WERI-Rb-1 (cell line): ENCODE results near the gene CUL4A.

Experiments used
- DNase-seq: peaks from one replicate; pipeline ENCODE4 v3.0.0-alpha.2; 2020
- H3K27ac ChIP-seq: fragments of 250-450 bp; sonication (Bioruptor Pico); 2 replicates; pipeline ENCODE4 v1.5.1; 2020; ENCODE audit warnings: mild to moderate bottlenecking, moderate library complexity
- H3K27me3 ChIP-seq: fragments of 250-450 bp; sonication (Bioruptor Pico); 2 replicates; pipeline ENCODE4 v1.5.1; 2021; ENCODE audit warnings: mild to moderate bottlenecking, low read depth, moderate library complexity; ENCODE audit not compliant: insufficient read depth, severe bottlenecking
- H3K36me3 ChIP-seq: fragments of 250-450 bp; sonication (Bioruptor Pico); 2 replicates; pipeline ENCODE4 v1.5.1; 2020; ENCODE audit warnings: mild to moderate bottlenecking, moderate library complexity
- H3K4me3 ChIP-seq: 2 replicates; pipeline ENCODE4 v1.5.1; 2011; ENCODE audit warnings: low read depth, mild to moderate bottlenecking, control low read depth, low read length
- H3K9me3 ChIP-seq: fragments of 250-450 bp; sonication (Bioruptor Pico); 2 replicates; pipeline ENCODE4 v1.5.1; 2021; ENCODE audit warnings: mild to moderate bottlenecking, moderate library complexity; ENCODE audit not compliant: severe bottlenecking
- TF ChIP-seq, protein P1 (sequence below): IDR thresholded peaks from 2 replicates; pipeline ENCODE4 v1.5.1; 2011; ENCODE audit warnings: low read depth, mild to moderate bottlenecking, control low read depth, inconsistent platforms, low read length

The CUL4A gene

DNA sequence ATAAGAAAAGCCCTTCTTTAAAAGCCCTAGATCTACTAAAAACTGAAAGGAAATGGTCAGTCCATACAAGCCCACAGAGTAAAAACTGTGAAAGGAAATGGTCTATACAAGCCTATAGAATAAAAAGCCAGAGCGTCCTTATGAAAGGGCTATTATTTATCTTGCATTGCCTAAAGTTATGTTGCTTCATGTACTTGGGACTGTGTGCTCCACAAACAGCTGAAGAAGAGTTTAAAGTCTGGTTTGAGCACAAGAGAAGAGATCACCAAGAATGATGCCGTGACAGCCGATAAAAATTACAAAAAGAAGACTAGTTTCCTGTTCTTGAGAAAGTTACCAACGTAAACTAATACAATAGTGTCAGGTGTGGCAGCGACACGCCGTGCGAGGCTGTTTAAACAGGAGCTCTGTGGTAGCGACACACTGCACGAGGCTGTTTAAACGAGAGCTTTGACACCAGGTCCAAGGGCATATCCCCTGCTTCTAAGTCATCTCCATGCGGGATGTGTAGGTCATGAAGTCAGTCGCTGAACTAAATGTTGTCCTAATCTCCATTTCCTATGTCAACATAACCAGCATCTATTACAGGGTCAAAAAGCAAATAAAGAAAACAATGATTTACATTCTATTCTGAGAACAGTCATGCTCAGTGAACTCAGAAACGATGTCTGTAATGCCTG is 25.8 kb upstream of the CUL4A start:
- no peaks in the 10 kb centered on the region for H3K27me3 ChIP-seq
- no peak for DNase-seq
- TF ChIP-seq, protein P1, sequence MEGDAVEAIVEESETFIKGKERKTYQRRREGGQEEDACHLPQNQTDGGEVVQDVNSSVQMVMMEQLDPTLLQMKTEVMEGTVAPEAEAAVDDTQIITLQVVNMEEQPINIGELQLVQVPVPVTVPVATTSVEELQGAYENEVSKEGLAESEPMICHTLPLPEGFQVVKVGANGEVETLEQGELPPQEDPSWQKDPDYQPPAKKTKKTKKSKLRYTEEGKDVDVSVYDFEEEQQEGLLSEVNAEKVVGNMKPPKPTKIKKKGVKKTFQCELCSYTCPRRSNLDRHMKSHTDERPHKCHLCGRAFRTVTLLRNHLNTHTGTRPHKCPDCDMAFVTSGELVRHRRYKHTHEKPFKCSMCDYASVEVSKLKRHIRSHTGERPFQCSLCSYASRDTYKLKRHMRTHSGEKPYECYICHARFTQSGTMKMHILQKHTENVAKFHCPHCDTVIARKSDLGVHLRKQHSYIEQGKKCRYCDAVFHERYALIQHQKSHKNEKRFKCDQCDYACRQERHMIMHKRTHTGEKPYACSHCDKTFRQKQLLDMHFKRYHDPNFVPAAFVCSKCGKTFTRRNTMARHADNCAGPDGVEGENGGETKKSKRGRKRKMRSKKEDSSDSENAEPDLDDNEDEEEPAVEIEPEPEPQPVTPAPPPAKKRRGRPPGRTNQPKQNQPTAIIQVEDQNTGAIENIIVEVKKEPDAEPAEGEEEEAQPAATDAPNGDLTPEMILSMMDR, result no peak
- H3K27ac ChIP-seq, result no peak overlapping the region
- H3K4me3 ChIP-seq, result no peak overlapping the region
- H3K36me3 ChIP-seq, result peaks cover 90% of the 10 kb centered on the region
- no peaks in the 10 kb centered on the region for H3K9me3 ChIP-seq

DNA sequence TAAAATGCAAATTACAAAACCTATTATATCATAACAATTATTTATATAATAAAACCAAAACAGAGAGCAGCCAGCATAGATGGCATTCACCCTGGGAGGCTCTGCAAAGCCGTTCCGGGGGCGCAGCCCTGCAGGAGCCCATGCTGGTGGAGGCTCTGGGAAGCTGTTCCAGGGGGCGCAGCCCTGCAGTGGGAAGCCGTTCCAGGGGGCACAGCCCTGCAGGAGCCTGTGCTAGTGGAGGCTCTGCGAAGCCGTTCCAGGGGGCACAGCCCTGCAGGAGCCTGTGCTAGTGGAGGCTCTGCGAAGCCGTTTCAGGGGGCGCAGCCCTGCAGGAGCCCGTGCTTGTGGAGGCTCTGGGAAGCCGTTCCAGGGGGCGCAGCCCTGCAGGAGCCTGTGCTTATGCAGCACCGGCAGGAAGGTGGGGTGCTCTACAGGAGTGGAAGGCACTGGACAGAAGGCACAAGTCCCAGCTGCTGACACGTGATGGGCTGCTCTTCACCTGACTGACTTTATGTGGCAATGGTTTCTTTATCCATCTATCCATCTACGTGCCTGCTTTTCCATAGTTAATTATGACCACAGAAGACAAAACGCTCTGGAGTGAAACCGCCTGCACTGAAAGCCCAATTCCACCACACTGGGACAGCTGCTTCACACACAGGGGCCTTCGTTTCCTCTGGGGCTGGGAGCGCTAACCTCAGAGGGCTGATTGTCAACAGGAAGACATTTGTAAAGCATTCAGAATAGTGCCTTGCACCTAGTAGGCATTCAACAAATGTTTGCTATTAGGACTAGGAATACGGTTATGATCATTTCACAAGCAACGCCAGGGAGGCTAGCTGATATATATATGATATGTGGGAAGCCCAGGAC is 24.6 kb upstream of the CUL4A start:
- Histone ChIP-seq H3K4me3 (no peak overlapping the region), H3K36me3 (peaks cover 92% of the 10 kb centered on the region), H3K27ac (no peak overlapping the region), H3K9me3 (no peaks in the 10 kb centered on the region), H3K27me3 (no peaks in the 10 kb centered on the region)
- DNase-seq, result no peak
- TF ChIP-seq, protein P1, result no peak

DNA sequence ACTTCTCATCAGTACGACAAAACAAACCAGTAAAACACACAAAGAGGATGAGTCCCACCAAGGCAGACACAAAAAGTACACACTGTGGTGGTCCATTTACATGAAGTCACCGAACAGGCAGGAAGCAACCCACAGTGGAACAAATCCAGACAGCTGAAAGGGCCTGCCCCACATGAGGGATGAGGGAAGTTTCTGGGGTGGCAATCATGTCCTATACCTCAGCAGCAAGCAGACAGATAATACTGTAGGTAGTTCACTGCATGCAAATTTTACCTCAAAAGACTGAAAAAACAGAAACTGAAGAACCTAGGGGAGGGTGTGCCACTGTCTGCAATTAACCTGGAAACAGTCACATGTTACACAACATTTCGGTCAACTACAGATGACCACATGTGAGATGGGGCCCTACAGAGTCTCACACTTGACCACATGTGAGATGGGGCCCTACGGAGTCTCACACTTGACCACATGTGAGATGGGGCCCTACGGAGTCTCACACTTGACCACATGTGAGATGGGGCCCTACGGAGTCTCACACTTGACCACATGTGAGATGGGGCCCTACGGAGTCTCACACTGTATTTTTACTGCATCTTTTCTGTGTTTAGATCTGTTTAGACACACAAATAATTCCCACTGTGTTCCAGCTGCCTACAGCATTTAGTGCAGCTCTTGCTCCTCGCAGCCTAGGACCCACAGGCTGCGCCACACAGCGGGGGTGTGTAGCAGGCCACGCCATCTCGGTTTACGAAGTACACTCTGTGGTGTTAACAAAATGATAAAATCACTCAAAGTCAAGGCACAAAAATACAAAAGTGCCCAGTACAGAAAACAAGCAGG is 23.1 kb upstream of the CUL4A start:
- Histone ChIP-seq H3K9me3 (no peaks in the 10 kb centered on the region), H3K4me3 (no peak overlapping the region), H3K36me3 (peaks cover 90% of the 10 kb centered on the region), H3K27ac (no peak overlapping the region), H3K27me3 (no peaks in the 10 kb centered on the region)
- no peak for DNase-seq
- TF ChIP-seq, protein P1, result no peak

DNA sequence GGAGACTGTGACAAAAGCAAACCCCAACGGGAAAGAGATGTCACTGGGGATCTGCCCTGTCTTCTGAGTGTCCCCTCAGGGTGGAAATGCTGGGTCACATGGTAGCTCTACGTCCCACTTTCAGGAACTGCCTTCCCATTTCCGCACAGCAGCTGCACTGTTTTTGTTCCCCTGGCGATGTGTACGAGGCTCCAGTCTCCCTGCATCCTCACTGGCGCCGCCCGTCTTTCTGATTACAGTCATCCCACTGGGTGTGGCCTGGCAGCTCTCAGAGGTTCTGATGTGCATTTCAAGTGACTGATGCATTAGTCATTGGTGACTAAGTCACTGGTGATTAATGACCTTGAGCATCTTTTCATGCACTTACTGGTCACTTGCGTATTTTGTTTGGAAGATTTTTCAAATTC is 22.1 kb upstream of the CUL4A start:
- Histone ChIP-seq H3K4me3 (no peak overlapping the region), H3K27me3 (no peaks in the 10 kb centered on the region), H3K36me3 (peaks cover 91% of the 10 kb centered on the region), H3K27ac (no peak overlapping the region), H3K9me3 (no peaks in the 10 kb centered on the region)
- DNase-seq, result no peak
- TF ChIP-seq, protein P1, result no peak

DNA sequence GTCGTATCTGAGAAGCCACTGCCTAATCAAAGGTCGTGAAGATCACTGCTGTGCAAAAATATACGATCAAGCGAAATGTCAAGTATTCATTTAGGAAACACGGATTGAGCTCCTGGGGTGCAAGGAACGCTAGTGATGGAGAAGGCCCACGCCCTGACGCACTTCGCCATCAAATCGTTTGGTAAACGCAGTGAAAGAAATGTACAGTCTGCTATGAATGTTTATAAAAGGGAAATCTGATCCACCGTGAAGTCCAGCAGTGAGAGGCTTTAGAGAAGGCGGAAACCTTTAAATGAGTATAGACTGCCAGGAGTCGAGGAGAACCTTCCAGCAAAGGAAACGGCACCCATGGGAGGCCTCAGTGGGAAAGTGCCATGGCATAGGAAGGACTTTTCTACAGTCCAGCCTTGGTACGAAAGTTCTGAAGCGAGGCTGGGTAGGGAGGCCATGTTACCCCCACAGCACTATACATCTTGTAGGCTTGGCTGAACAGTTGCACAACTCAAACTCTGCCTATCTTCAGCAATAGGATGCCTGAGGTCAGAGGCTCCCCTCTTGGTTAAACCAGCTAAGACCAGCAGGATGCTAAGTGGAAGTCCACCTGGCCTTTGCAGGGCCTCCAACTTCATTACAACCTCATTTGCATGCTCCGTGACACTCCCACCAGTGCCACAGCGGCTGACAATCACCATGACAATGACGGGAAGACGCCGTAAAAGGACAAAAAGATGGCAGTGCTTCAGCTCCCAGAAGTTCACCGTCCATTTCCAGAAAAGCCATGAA is 21.3 kb upstream of the CUL4A start:
- Histone ChIP-seq H3K27me3 (no peaks in the 10 kb centered on the region), H3K9me3 (no peaks in the 10 kb centered on the region), H3K27ac (no peak overlapping the region), H3K36me3 (peaks cover 91% of the 10 kb centered on the region), H3K4me3 (no peak overlapping the region)
- TF ChIP-seq, protein P1, result no peak
- no peak for DNase-seq
